Loucy (cell line): ENCODE results near the gene MOCS3.

Source experiments
- H2AFZ ChIP-seq: fragments of 200-600 bp; sonication (generic); 2 replicates; pipeline ENCODE4 v1.6.0; 2016; ENCODE audit warnings: antibody characterized with exemption, mild to moderate bottlenecking, low read length, moderate library complexity
- H3F3A ChIP-seq: fragments of 200-600 bp; 2 replicates; pipeline ENCODE4 v1.6.0; 2016; ENCODE audit warnings: antibody characterized with exemption, low read depth, mild to moderate bottlenecking
- H3K27me3 ChIP-seq: fragments of 200-600 bp; sonication (generic); 2 replicates; pipeline ENCODE4 v1.6.1; 2014; ENCODE audit warnings: low read length, mild to moderate bottlenecking; ENCODE audit not compliant: insufficient read depth, poor library complexity, severe bottlenecking
- H3K36me3 ChIP-seq: fragments of 200-600 bp; sonication (generic); 2 replicates; pipeline ENCODE4 v1.6.1; 2016; ENCODE audit warnings: low read length; ENCODE audit not compliant: insufficient read depth
- H3K4me1 ChIP-seq: fragments of 200-600 bp; sonication (generic); 2 replicates; pipeline ENCODE4 v1.5.1; 2014; ENCODE audit warnings: low read length, mild to moderate bottlenecking; ENCODE audit not compliant: insufficient read depth, poor library complexity, severe bottlenecking
- H3K4me2 ChIP-seq: fragments of 200-600 bp; sonication (generic); 2 replicates; pipeline ENCODE4 v1.6.0; 2014; ENCODE audit warnings: antibody characterized with exemption, low read length, low read depth, mild to moderate bottlenecking; ENCODE audit not compliant: poor library complexity, severe bottlenecking
- H3K4me3 ChIP-seq: fragments of 200-600 bp; sonication (generic); 2 replicates; pipeline ENCODE4 v1.5.1; 2014; ENCODE audit warnings: low read length, mild to moderate bottlenecking, mixed read lengths; ENCODE audit not compliant: poor library complexity, severe bottlenecking
- H3K79me2 ChIP-seq: fragments of 200-600 bp; sonication (generic); 2 replicates; pipeline ENCODE4 v1.6.1; 2014; ENCODE audit warnings: low read length; ENCODE audit not compliant: insufficient read depth
- H3K9ac ChIP-seq: fragments of 200-600 bp; sonication (generic); 2 replicates; pipeline ENCODE4 v1.6.0; 2014; ENCODE audit warnings: mild to moderate bottlenecking, low read depth, low read length, moderate library complexity; ENCODE audit not compliant: poor library complexity, severe bottlenecking
- H3K9me2 ChIP-seq: fragments of 200-600 bp; sonication (generic); replicated peaks from 2 replicates; pipeline ENCODE4 v1.6.1; 2016; ENCODE audit warnings: low read depth, low read length, mixed read lengths
- H3K9me3 ChIP-seq: fragments of 200-600 bp; sonication (generic); 2 replicates; pipeline ENCODE4 v1.6.1; 2014; ENCODE audit warnings: mild to moderate bottlenecking, antibody characterized with exemption, low read length, low read depth; ENCODE audit not compliant: insufficient read depth
- H4K20me1 ChIP-seq: fragments of 200-600 bp; sonication (generic); 2 replicates; pipeline ENCODE4 v1.6.0; 2014; ENCODE audit warnings: antibody characterized with exemption, low read length, mild to moderate bottlenecking; ENCODE audit not compliant: insufficient read depth, poor library complexity, severe bottlenecking
- EZH2phosphoT487 ChIP-seq: fragments of 200-600 bp; IDR thresholded peaks from 2 replicates; pipeline ENCODE4 v1.6.1; 2018; ENCODE audit warnings: antibody characterized with exemption, mild to moderate bottlenecking, moderate library complexity, borderline replicate concordance
- TF ChIP-seq, protein P1 (sequence below): fragments of 200-600 bp; sonication (generic); conservative IDR thresholded peaks from 2 replicates; pipeline ENCODE4 v1.5.1; 2014; ENCODE audit warnings: mild to moderate bottlenecking, antibody characterized with exemption, low read length

MOCS3 gene

GRCh38 chr20:51003753-51004152 is 45.1 kb downstream of the MOCS3 start:
- H3K4me1 ChIP-seq: no peaks in the 10 kb centered on the region
- peaks cover 8% of the 10 kb centered on the region for H3K27me3 ChIP-seq
- H3K4me3 ChIP-seq: no peak overlapping the region
- H4K20me1 ChIP-seq: no peaks in the 10 kb centered on the region
- H3K36me3 ChIP-seq: no peaks in the 10 kb centered on the region
- H3K79me2 ChIP-seq: no peaks in the 10 kb centered on the region
- no peak overlapping the region for H2AFZ ChIP-seq
- no peaks in the 10 kb centered on the region for H3K9me3 ChIP-seq
- H3K4me2 ChIP-seq: no peak overlapping the region
- no peaks in the 10 kb centered on the region for H3K9me2 ChIP-seq
- TF ChIP-seq EZH2phosphoT487: no peak
- TF ChIP-seq, protein P1, sequence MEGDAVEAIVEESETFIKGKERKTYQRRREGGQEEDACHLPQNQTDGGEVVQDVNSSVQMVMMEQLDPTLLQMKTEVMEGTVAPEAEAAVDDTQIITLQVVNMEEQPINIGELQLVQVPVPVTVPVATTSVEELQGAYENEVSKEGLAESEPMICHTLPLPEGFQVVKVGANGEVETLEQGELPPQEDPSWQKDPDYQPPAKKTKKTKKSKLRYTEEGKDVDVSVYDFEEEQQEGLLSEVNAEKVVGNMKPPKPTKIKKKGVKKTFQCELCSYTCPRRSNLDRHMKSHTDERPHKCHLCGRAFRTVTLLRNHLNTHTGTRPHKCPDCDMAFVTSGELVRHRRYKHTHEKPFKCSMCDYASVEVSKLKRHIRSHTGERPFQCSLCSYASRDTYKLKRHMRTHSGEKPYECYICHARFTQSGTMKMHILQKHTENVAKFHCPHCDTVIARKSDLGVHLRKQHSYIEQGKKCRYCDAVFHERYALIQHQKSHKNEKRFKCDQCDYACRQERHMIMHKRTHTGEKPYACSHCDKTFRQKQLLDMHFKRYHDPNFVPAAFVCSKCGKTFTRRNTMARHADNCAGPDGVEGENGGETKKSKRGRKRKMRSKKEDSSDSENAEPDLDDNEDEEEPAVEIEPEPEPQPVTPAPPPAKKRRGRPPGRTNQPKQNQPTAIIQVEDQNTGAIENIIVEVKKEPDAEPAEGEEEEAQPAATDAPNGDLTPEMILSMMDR: no peak
- H3K9ac ChIP-seq: no peak overlapping the region
- no peaks in the 10 kb centered on the region for H3F3A ChIP-seq

DNA sequence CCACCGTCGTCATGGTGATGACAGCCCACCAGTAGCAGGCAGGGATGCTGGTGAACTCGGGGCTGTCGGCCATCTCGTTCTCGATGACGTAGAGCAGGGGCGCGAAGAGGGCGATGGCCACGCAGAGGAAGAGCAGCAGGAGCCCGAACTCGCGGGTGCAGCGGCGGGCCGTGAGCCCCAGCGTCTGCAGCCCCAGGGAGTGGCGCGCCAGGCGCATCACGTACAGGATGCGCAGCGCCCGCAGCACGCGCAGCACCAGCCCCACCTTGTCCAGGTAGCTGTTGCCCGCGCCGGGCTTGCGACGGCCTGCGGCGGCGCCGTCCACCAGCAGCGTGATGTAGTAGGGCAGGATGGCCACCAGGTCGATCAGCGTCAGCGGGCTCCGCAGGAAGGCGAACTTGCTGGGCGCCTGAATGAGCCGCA is 45.7 kb downstream of the MOCS3 start:
- Histone ChIP-seq H3K4me3 (no peak overlapping the region), H4K20me1 (no peaks in the 10 kb centered on the region), H3F3A (no peaks in the 10 kb centered on the region), H3K4me1 (no peaks in the 10 kb centered on the region), H3K9me2 (no peaks in the 10 kb centered on the region), H3K9ac (no peak overlapping the region), H3K36me3 (no peaks in the 10 kb centered on the region), H3K27me3 (peaks cover 8% of the 10 kb centered on the region), H2AFZ (no peak overlapping the region), H3K4me2 (no peak overlapping the region), H3K9me3 (no peaks in the 10 kb centered on the region), H3K79me2 (no peaks in the 10 kb centered on the region)
- TF ChIP-seq EZH2phosphoT487: no peak
- TF ChIP-seq, protein P1: no peak

- H3K9ac ChIP-seq: no peak overlapping the region
- no peaks in the 10 kb centered on the region for H4K20me1 ChIP-seq
- H3K79me2 ChIP-seq: no peaks in the 10 kb centered on the region
- H3K4me1 ChIP-seq: no peaks in the 10 kb centered on the region
- H3K36me3 ChIP-seq: no peaks in the 10 kb centered on the region
- no peak for TF ChIP-seq EZH2phosphoT487
- TF ChIP-seq, protein P1: no peak
- H3K9me3 ChIP-seq: no peaks in the 10 kb centered on the region
- H3K4me3 ChIP-seq: no peak overlapping the region
- no peaks in the 10 kb centered on the region for H3F3A ChIP-seq
- peaks cover 3% of the 10 kb centered on the region for H3K27me3 ChIP-seq
- no peak overlapping the region for H3K4me2 ChIP-seq
- H2AFZ ChIP-seq: no peak overlapping the region
- no peaks in the 10 kb centered on the region for H3K9me2 ChIP-seq
These were observed 46.2 kb downstream of the MOCS3 start for GRCh38 chr20:51004781-51005180.
